Measurements from ENCODE around the gene FAHD2A. TPM values are rescaled to one million over a fixed set of nuclear protein-coding genes. Genes with fewer than 3 reads are reported as not detected.
"Not testable (repeated sequence)": the region's sequence is repeated elsewhere in the genome, so short reads cannot be mapped to it uniquely, and the experiment has no call there.

FAHD2A gene
- total and polyA plus RNA-seq, 2 of the 8 experiments (the other 6 are each of a cell fraction or from before 2014, with no cell fraction given): 24.2 to 26.7 TPM

- H3K14ac ChIP-seq (ENCODE audit: insufficient read length); CTCF ChIA-PET (ENCODE audit: partially characterized antibody); FAIRE-seq; H4K20me1 ChIP-seq (replicated peaks in 1 of 2; ENCODE audit: control insufficient read depth in 1 of 2, insufficient read depth in 2 of 2, low read length in 2 of 2); H2AK5ac ChIP-seq (ENCODE audit: low read depth, low read length); H4K91ac ChIP-seq (replicated peaks; ENCODE audit: insufficient read length, low read length); H3K9ac ChIP-seq (replicated peaks in 1 of 4; ENCODE audit: extremely low read depth in 1 of 4, low read depth in 3 of 4, low read length in 3 of 4); H3K4me2 ChIP-seq (ENCODE audit: insufficient read depth in 1 of 2, low read depth in 2 of 2, low read length in 2 of 2); H3K79me2 ChIP-seq (ENCODE audit: control insufficient read depth in 1 of 2, insufficient read depth in 2 of 2, low read length in 2 of 2); H3K79me1 ChIP-seq (ENCODE audit: low read depth, low read length); H3K27me3 ChIP-seq (replicated peaks in 1 of 4; ENCODE audit: control insufficient read depth in 3 of 4, extremely low read depth in 1 of 4, insufficient read depth in 3 of 4, low read length in 3 of 4); H3K23me2 ChIP-seq (ENCODE audit: low read depth, low read length); H3K4me3 ChIP-seq (ENCODE audit: extremely low read depth in 1 of 4, insufficient read depth in 2 of 4, low read depth in 3 of 4, low read length in 4 of 4); H4K5ac ChIP-seq (ENCODE audit: insufficient read length, low read depth, low read length); H2BK12ac ChIP-seq (ENCODE audit: low read depth, low read length); H4K8ac ChIP-seq (ENCODE audit: extremely low read depth, insufficient read depth, low read length); H2BK5ac ChIP-seq (ENCODE audit: low read depth, low read length); H2AFZ ChIP-seq (ENCODE audit: low read length); H2BK120ac ChIP-seq (replicated peaks; ENCODE audit: low read depth, low read length); H3K36me3 ChIP-seq (ENCODE audit: control insufficient read depth in 2 of 4, insufficient read depth in 4 of 4, low read length in 3 of 4); H3K56ac ChIP-seq (replicated peaks; ENCODE audit: insufficient read length, low read depth, low read length); H3K4ac ChIP-seq (replicated peaks; ENCODE audit: insufficient read length, low read depth, low read length); H2BK15ac ChIP-seq (ENCODE audit: low read length); H3K18ac ChIP-seq (ENCODE audit: extremely low read depth, low read length); H3K27ac ChIP-seq (ENCODE audit: low read depth, low read length); H2BK20ac ChIP-seq (ENCODE audit: low read length); H3K23ac ChIP-seq (ENCODE audit: insufficient read length); H3K4me1 ChIP-seq (replicated peaks in 1 of 4; ENCODE audit: control insufficient read depth in 3 of 4, insufficient read depth in 4 of 4, low read length in 3 of 4); DNase-seq (ENCODE audit: low read depth in 1 of 2, low spot score in 2 of 2); POLR2A ChIA-PET (ENCODE audit: partially characterized antibody): not testable (repeated sequence)
- peaks cover 2 to 14% of the 10 kb centered on the region in 2 experiments; a peak in 1 of 4 replicates for H3K9me3 ChIP-seq (ENCODE audit: insufficient read depth in 2 of 2, low read depth in 1 of 2, low read length in 1 of 2)
- WGBS, 2 experiments (ENCODE audit: extremely low coverage in 1 of 2, insufficient coverage in 1 of 2, insufficient read length in 1 of 2, insufficient replicate concordance in 2 of 2, low coverage in 1 of 2, low lambda C conversion rate in 2 of 2, missing lambda C conversion rate in 1 of 2): no CpG with 5 or more reads among the region's 30 CpGs
These were observed 32.8 kb downstream of the FAHD2A start for GRCh38 chr2:95435162-95435871.

GRCh38 chr2:95435872-95436209 is 33.3 kb downstream of the FAHD2A start:
- FAIRE-seq; H4K5ac ChIP-seq (ENCODE audit: insufficient read length, low read depth, low read length); H2AK5ac ChIP-seq (ENCODE audit: low read depth, low read length); H4K91ac ChIP-seq (replicated peaks; ENCODE audit: insufficient read length, low read length); H3K23me2 ChIP-seq (ENCODE audit: low read depth, low read length); DNase-seq (ENCODE audit: low read depth in 1 of 2, low spot score in 2 of 2); H3K79me1 ChIP-seq (ENCODE audit: low read depth, low read length); H3K14ac ChIP-seq (ENCODE audit: insufficient read length); H3K79me2 ChIP-seq (ENCODE audit: control insufficient read depth in 1 of 2, insufficient read depth in 2 of 2, low read length in 2 of 2); H3K27me3 ChIP-seq (replicated peaks in 1 of 4; ENCODE audit: control insufficient read depth in 3 of 4, extremely low read depth in 1 of 4, insufficient read depth in 3 of 4, low read length in 3 of 4); H2BK12ac ChIP-seq (ENCODE audit: low read depth, low read length); H3K27ac ChIP-seq (ENCODE audit: low read depth, low read length); H3K4ac ChIP-seq (replicated peaks; ENCODE audit: insufficient read length, low read depth, low read length); H2BK5ac ChIP-seq (ENCODE audit: low read depth, low read length); H2BK20ac ChIP-seq (ENCODE audit: low read length); POLR2A ChIA-PET (ENCODE audit: partially characterized antibody); H3K4me3 ChIP-seq (ENCODE audit: extremely low read depth in 1 of 4, insufficient read depth in 2 of 4, low read depth in 3 of 4, low read length in 4 of 4); H3K23ac ChIP-seq (ENCODE audit: insufficient read length); H2BK15ac ChIP-seq (ENCODE audit: low read length); H3K36me3 ChIP-seq (ENCODE audit: control insufficient read depth in 2 of 4, insufficient read depth in 4 of 4, low read length in 3 of 4); H3K56ac ChIP-seq (replicated peaks; ENCODE audit: insufficient read length, low read depth, low read length); H4K20me1 ChIP-seq (replicated peaks in 1 of 2; ENCODE audit: control insufficient read depth in 1 of 2, insufficient read depth in 2 of 2, low read length in 2 of 2); H3K4me1 ChIP-seq (replicated peaks in 1 of 4; ENCODE audit: control insufficient read depth in 3 of 4, insufficient read depth in 4 of 4, low read length in 3 of 4); H3K4me2 ChIP-seq (ENCODE audit: insufficient read depth in 1 of 2, low read depth in 2 of 2, low read length in 2 of 2); H3K18ac ChIP-seq (ENCODE audit: extremely low read depth, low read length); CTCF ChIA-PET (ENCODE audit: partially characterized antibody); H4K8ac ChIP-seq (ENCODE audit: extremely low read depth, insufficient read depth, low read length); H2BK120ac ChIP-seq (replicated peaks; ENCODE audit: low read depth, low read length); H2AFZ ChIP-seq (ENCODE audit: low read length); H3K9ac ChIP-seq (replicated peaks in 1 of 4; ENCODE audit: extremely low read depth in 1 of 4, low read depth in 3 of 4, low read length in 3 of 4): not testable (repeated sequence)
- H3K9me3 ChIP-seq (ENCODE audit: insufficient read depth in 2 of 2, low read depth in 1 of 2, low read length in 1 of 2): peaks cover 2 to 14% of the 10 kb centered on the region in 2 experiments; a peak in 1 of 4 replicates
- WGBS, 2 experiments (ENCODE audit: extremely low coverage in 1 of 2, insufficient coverage in 1 of 2, insufficient read length in 1 of 2, insufficient replicate concordance in 2 of 2, low coverage in 1 of 2, low lambda C conversion rate in 2 of 2, missing lambda C conversion rate in 1 of 2): 87% methylated on average over 3 of the region's 5 CpGs; no CpG with 5 or more reads in 1 of the 2 experiments
